ENCODE data around the gene ZNF669. TPM values are rescaled to one million over a fixed set of nuclear protein-coding genes. Genes with fewer than 3 reads are reported as not detected.

Gene ZNF669
- total RNA-seq, 4 donors from 2014 or later = 4.8 to 6.2 (median 5.9) TPM

- DNase-seq (ENCODE audit: extremely low spot score) = no peak
- Histone ChIP-seq H3K9me3 (no peaks in the 10 kb centered on the region), H3K27me3 (no peaks in the 10 kb centered on the region), H3K36me3 (no peaks in the 10 kb centered on the region), H3K27ac (replicated peaks in 1 of 4) (peak overlapping the region; percentile 89 to 95 (median 92)), H3K4me3 (peak overlapping the region; percentile 72 to 97 (median 86)), H3K4me1 (peaks cover 12 to 26% (median 22%) of the 10 kb centered on the region in 4 donors)
- intact Hi-C loops (cut with DNase I) = loop anchor here (5.0 kb wide), 2 partner anchors 34 to 61 kb away; partner anchors contain the start of genes ZNF124 and ZNF670
- TF ChIP-seq POLR2A (IDR thresholded peaks at IDR 0.05; ENCODE audit: low read depth) (no peak), EP300 (IDR thresholded peaks at IDR 0.05) (no peak), CTCF (IDR thresholded peaks at IDR 0.05) (no peak), POLR2AphosphoS5 (IDR thresholded peaks at IDR 0.05) (no peak)
- under 1% methylated on average over 31 of the region's 62 CpGs for WGBS
These were observed 7.1 kb upstream of the ZNF669 start for GRCh38 chr1:247111259-247111699.

- H3K4me3 ChIP-seq = peak overlapping the region; percentile 72 to 97 (median 86)
- no peaks in the 10 kb centered on the region for H3K9me3 ChIP-seq
- DNase-seq (ENCODE audit: extremely low spot score) = peak; percentile 83
- H3K27me3 ChIP-seq = no peaks in the 10 kb centered on the region
- intact Hi-C loops (cut with DNase I) = loop anchor here (5.0 kb wide), 2 partner anchors 33 to 62 kb away; partner anchors contain the start of genes ZNF124 and ZNF670
- H3K27ac ChIP-seq (replicated peaks in 1 of 4) = peak overlapping the region; percentile 89 to 95 (median 92)
- no peaks in the 10 kb centered on the region for H3K36me3 ChIP-seq
- TF ChIP-seq POLR2AphosphoS5 (IDR thresholded peaks at IDR 0.05) (no peak), POLR2A (IDR thresholded peaks at IDR 0.05; ENCODE audit: low read depth) (no peak), EP300 (IDR thresholded peaks at IDR 0.05) (no peak), CTCF (IDR thresholded peaks at IDR 0.05) (no peak)
- H3K4me1 ChIP-seq = peaks cover 12 to 26% (median 22%) of the 10 kb centered on the region in 4 donors
- WGBS = 13% methylated on average over 26 of the region's 30 CpGs
These were observed 6.6 kb upstream of the ZNF669 start for GRCh38 chr1:247110627-247111258.

GRCh38 chr1:247107694-247108093, 3.5 kb upstream of the ZNF669 start:
- peaks cover 21 to 46% (median 39%) of the 10 kb centered on the region in 4 donors for H3K4me1 ChIP-seq
- H3K36me3 ChIP-seq = no peaks in the 10 kb centered on the region
- intact Hi-C loops (cut with DNase I) = loop anchor here (10.0 kb wide), 2 partner anchors 97 to 173 kb away; partner anchors contain the start of gene AHCTF1
- DNase-seq (ENCODE audit: extremely low spot score) = no peak
- H3K27ac ChIP-seq (replicated peaks in 1 of 4) = no peak overlapping the region
- H3K4me3 ChIP-seq = no peak overlapping the region
- no peak for TF ChIP-seq CTCF (IDR thresholded peaks at IDR 0.05)
- TF ChIP-seq EP300 (IDR thresholded peaks at IDR 0.05) = no peak
- TF ChIP-seq POLR2A (IDR thresholded peaks at IDR 0.05; ENCODE audit: low read depth) = no peak
- no peak for TF ChIP-seq POLR2AphosphoS5 (IDR thresholded peaks at IDR 0.05)
- 86% methylated on average over 7 of the region's 7 CpGs for WGBS
- H3K27me3 ChIP-seq = no peaks in the 10 kb centered on the region
- H3K9me3 ChIP-seq = no peaks in the 10 kb centered on the region

GRCh38 chr1:247105966-247106365, 1.8 kb upstream of the ZNF669 start:
- intact Hi-C loops (cut with DNase I) = loop anchor here (10.0 kb wide), 2 partner anchors 99 to 171 kb away; partner anchors contain the start of gene AHCTF1
- H3K27me3 ChIP-seq = no peaks in the 10 kb centered on the region
- WGBS = 90% methylated on average over 15 of the region's 15 CpGs
- H3K4me1 ChIP-seq = peaks cover 18 to 42% (median 38%) of the 10 kb centered on the region in 4 donors
- H3K36me3 ChIP-seq = peaks cover 4 to 14% (median 12%) of the 10 kb centered on the region in 4 donors
- TF ChIP-seq POLR2AphosphoS5 (IDR thresholded peaks at IDR 0.05) (no peak), POLR2A (IDR thresholded peaks at IDR 0.05; ENCODE audit: low read depth) (no peak), CTCF (IDR thresholded peaks at IDR 0.05) (no peak), EP300 (IDR thresholded peaks at IDR 0.05) (no peak)
- no peaks in the 10 kb centered on the region for H3K9me3 ChIP-seq
- H3K4me3 ChIP-seq = no peak overlapping the region
- no peak for DNase-seq (ENCODE audit: extremely low spot score)
- no peak overlapping the region for H3K27ac ChIP-seq (replicated peaks in 1 of 4)

All from esophagus muscularis mucosa (tissue), 4 donors.